Measurements from ENCODE around the gene KRTAP10-6.
"Not testable (repeated sequence)": the region's sequence is repeated elsewhere in the genome, so short reads cannot be mapped to it uniquely, and the experiment has no call there.

Gene KRTAP10-6

GRCh38 chr21:44575307-44576024 is 16.8 kb downstream of the KRTAP10-6 start:
- no peak for DNase-seq

GRCh38 chr21:44574457-44575306 is 17.6 kb downstream of the KRTAP10-6 start:
- no peak for DNase-seq

- not testable (repeated sequence) for DNase-seq
Measured at GRCh38 chr21:44573630-44574456, 18.5 kb downstream of the KRTAP10-6 start, which contains the start of gene KRTAP10-4. TSS of gene KRTAP10-4 (plus strand) at chr21:44573729. CDS start at chr21:44573759, 30 bp downstream.

- no peak for DNase-seq
Measured at GRCh38 chr21:44572959-44573583, 19.2 kb downstream of the KRTAP10-6 start.

GRCh38 chr21:44571844-44572782 is 20.2 kb downstream of the KRTAP10-6 start:
- no peak for DNase-seq

- no peak for DNase-seq
Measured at GRCh38 chr21:44571296-44571695, 21.0 kb downstream of the KRTAP10-6 start.

- no peak for DNase-seq
Measured at GRCh38 chr21:44569861-44570517, 22.3 kb downstream of the KRTAP10-6 start.

GRCh38 chr21:44568667-44569556 is 23.4 kb downstream of the KRTAP10-6 start:
- DNase-seq, result no peak

GRCh38 chr21:44568261-44568660 is 24.0 kb downstream of the KRTAP10-6 start:
- no peak for DNase-seq

GRCh38 chr21:44567481-44568171 is 24.7 kb downstream of the KRTAP10-6 start:
- DNase-seq, result no peak

GRCh38 chr21:44566403-44566802 is 25.9 kb downstream of the KRTAP10-6 start:
- DNase-seq, result no peak

- DNase-seq, result no peak
Measured at GRCh38 chr21:44564886-44565598, 27.3 kb downstream of the KRTAP10-6 start.

GRCh38 chr21:44564099-44564498 is 28.2 kb downstream of the KRTAP10-6 start:
- DNase-seq, result no peak

GRCh38 chr21:44558695-44559094 is 33.6 kb downstream of the KRTAP10-6 start, which contains the start of gene KRTAP10-3:
TSS of gene KRTAP10-3 (minus strand) at chr21:44558795. CDS start at chr21:44558715, 80 bp downstream.
- no peak for DNase-seq

GRCh38 chr21:44558329-44558675 is 34.0 kb downstream of the KRTAP10-6 start:
- not testable (repeated sequence) for DNase-seq

GRCh38 chr21:44557491-44558328 is 34.6 kb downstream of the KRTAP10-6 start:
- DNase-seq, result no peak

GRCh38 chr21:44556879-44557278 is 35.4 kb downstream of the KRTAP10-6 start:
- no peak for DNase-seq

Measured in stimulated activated CD4-positive, alpha-beta T cell treated with anti-CD3 and anti-CD28 coated beads, Interleukin-4, amount 100 ng/mL, for 1 hour (primary cell).